GM23338 (cell line): ENCODE measurements around the gene DCP2. TPM values are rescaled to one million over a fixed set of nuclear protein-coding genes. Genes with fewer than 3 reads are reported as not detected.

Source experiments
- ATAC-seq: fragments of 200-7000 bp; cut with Tn5 transposase; 3 replicates; pipeline ENCODE4 v1.9.1; 2020
- DNase-seq: peaks from one replicate; pipeline ENCODE4 v3.0.0-alpha.2; 2015; ENCODE audit warnings: low spot score
- H2AFZ ChIP-seq: fragments of 200-600 bp; sonication (generic); 2 replicates; pipeline ENCODE4 v1.8.0; 2016; ENCODE audit warnings: antibody characterized with exemption, mild to moderate bottlenecking, moderate library complexity
- H3F3A ChIP-seq: fragments of 200-600 bp; sonication (generic); replicated peaks from 2 replicates; pipeline ENCODE4 v1.8.0; 2017; ENCODE audit warnings: antibody characterized with exemption, mixed run types, low read depth
- H3K27ac ChIP-seq: fragments of 200-600 bp; sonication (generic); 2 replicates; pipeline ENCODE4 v1.6.1; 2016; ENCODE audit warnings: low read depth
- H3K27me3 ChIP-seq: fragments of 200-600 bp; sonication (generic); 2 replicates; pipeline ENCODE4 v1.8.0; 2016; ENCODE audit warnings: mild to moderate bottlenecking, mixed run types, moderate library complexity; ENCODE audit not compliant: insufficient read depth
- H3K36me3 ChIP-seq: fragments of 200-600 bp; sonication (generic); 2 replicates; pipeline ENCODE4 v1.8.0; 2016; ENCODE audit warnings: mild to moderate bottlenecking; ENCODE audit not compliant: insufficient read depth
- H3K4me1 ChIP-seq: fragments of 200-600 bp; sonication (generic); 2 replicates; pipeline ENCODE4 v1.8.0; 2016; ENCODE audit warnings: mild to moderate bottlenecking, moderate library complexity; ENCODE audit not compliant: insufficient read depth
- H3K4me2 ChIP-seq: fragments of 200-600 bp; sonication (generic); 2 replicates; pipeline ENCODE4 v1.7.1; 2017; ENCODE audit warnings: mixed run types
- H3K4me3 ChIP-seq: fragments of 200-600 bp; sonication (generic); 2 replicates; pipeline ENCODE4 v1.6.1; 2016; ENCODE audit warnings: mixed run types
- H3K79me2 ChIP-seq: fragments of 200-600 bp; sonication (generic); replicated peaks from 2 replicates; pipeline ENCODE4 v1.8.0; 2017; ENCODE audit warnings: mild to moderate bottlenecking; ENCODE audit not compliant: insufficient read depth
- H3K9me2 ChIP-seq: fragments of 200-600 bp; sonication (generic); 2 replicates; pipeline ENCODE4 v1.8.0; 2017; ENCODE audit not compliant: insufficient read depth
- H4K20me1 ChIP-seq: fragments of 200-600 bp; sonication (generic); replicated peaks from 2 replicates; pipeline ENCODE4 v1.8.0; 2017; ENCODE audit warnings: mild to moderate bottlenecking; ENCODE audit not compliant: insufficient read depth
- H3K27ac Mint-ChIP-seq: 2 replicates; pipeline ENCODE4 v1.8.0; 2020; ENCODE audit warnings: inconsistent platforms, mild to moderate bottlenecking, moderate library complexity, mixed read lengths
- H3K27me3 Mint-ChIP-seq: 3 replicates; pipeline ENCODE4 v1.8.0; 2022; ENCODE audit warnings: low read depth, mild to moderate bottlenecking, moderate library complexity, mixed read lengths, inconsistent platforms; ENCODE audit not compliant: insufficient read depth, poor library complexity
- H3K36me3 Mint-ChIP-seq: 3 replicates; pipeline ENCODE4 v1.8.0; 2021; ENCODE audit warnings: low read depth, mild to moderate bottlenecking, inconsistent platforms, moderate library complexity, mixed read lengths
- H3K4me1 Mint-ChIP-seq: 3 replicates; pipeline ENCODE4 v1.8.0; 2020; ENCODE audit warnings: mild to moderate bottlenecking, inconsistent platforms, mixed read lengths
- H3K4me3 Mint-ChIP-seq: 3 replicates; pipeline ENCODE4 v1.8.0; 2021; ENCODE audit warnings: moderate library complexity, mild to moderate bottlenecking, inconsistent platforms, mixed read lengths
- H3K9me3 Mint-ChIP-seq: 3 replicates; pipeline ENCODE4 v1.8.0; 2020; ENCODE audit warnings: moderate library complexity, mild to moderate bottlenecking, inconsistent platforms, mixed read lengths
- CREB1 ChIP-seq: fragments of 250-450 bp; sonication (Bioruptor Pico); IDR thresholded peaks from 2 replicates; pipeline ENCODE4 v1.5.0; 2020; ENCODE audit warnings: low read depth, mild to moderate bottlenecking, moderate library complexity
- CTCF ChIP-seq, 2 experiments: fragments of 200-600 bp in 1 of 2; sonication (generic) in 1 of 2; conservative IDR thresholded peaks; 2 replicates each; pipeline versions ENCODE4 v1.5.1 to v1.6.1; 2016 to 2017; ENCODE audit warnings: antibody characterized with exemption in 2 of 2, low read depth in 2 of 2, mild to moderate bottlenecking in 2 of 2, moderate library complexity in 1 of 2
- ETS1 ChIP-seq: IDR thresholded peaks from 2 replicates; pipeline ENCODE4 v1.6.1; 2016; ENCODE audit warnings: antibody characterized with exemption
- EZH2 ChIP-seq: fragments of 200-600 bp; sonication (generic); IDR thresholded peaks from one replicate; pipeline ENCODE4 v1.8.0; 2017; ENCODE audit warnings: antibody characterized with exemption, mild to moderate bottlenecking, low read depth; ENCODE audit not compliant: unreplicated experiment
- EZH2phosphoT487 ChIP-seq: fragments of 200-600 bp; sonication (generic); IDR thresholded peaks from one replicate; pipeline ENCODE4 v1.8.1; 2018; ENCODE audit warnings: antibody characterized with exemption; ENCODE audit not compliant: unreplicated experiment
- JUNB ChIP-seq: IDR thresholded peaks from one replicate; pipeline ENCODE4 v1.6.1; 2016; ENCODE audit warnings: antibody characterized with exemption; ENCODE audit not compliant: unreplicated experiment
- NANOG ChIP-seq: IDR thresholded peaks from 2 replicates; pipeline ENCODE4 v1.6.1; 2016; ENCODE audit warnings: antibody characterized with exemption, borderline replicate concordance
- POLR2AphosphoS5 ChIP-seq: IDR thresholded peaks from 2 replicates; pipeline ENCODE4 v1.6.1; 2016; ENCODE audit warnings: antibody characterized with exemption, low read depth
- REST ChIP-seq: IDR thresholded peaks from one replicate; pipeline ENCODE4 v1.6.1; 2018; ENCODE audit warnings: antibody characterized with exemption; ENCODE audit not compliant: unreplicated experiment
- STAT1 ChIP-seq: IDR thresholded peaks from one replicate; pipeline ENCODE4 v1.6.1; 2016; ENCODE audit warnings: antibody characterized with exemption; ENCODE audit not compliant: unreplicated experiment
- ZNF114 ChIP-seq: fragments of 250-450 bp; sonication (Bioruptor Pico); IDR thresholded peaks from 2 replicates; pipeline ENCODE4 v1.5.0; 2020; ENCODE audit warnings: mild to moderate bottlenecking, moderate library complexity
- ZNF331 ChIP-seq: fragments of 250-450 bp; sonication (Bioruptor Pico); IDR thresholded peaks from 2 replicates; pipeline ENCODE4 v1.5.0; 2020; ENCODE audit warnings: low read depth, mild to moderate bottlenecking, moderate library complexity
- ZNF462 ChIP-seq: fragments of 250-450 bp; sonication (Bioruptor Pico); IDR thresholded peaks from 2 replicates; pipeline ENCODE4 v1.5.0; 2020; ENCODE audit warnings: mild to moderate bottlenecking, moderate library complexity
- polyA plus RNA-seq: library from polyadenylated mRNA; unstranded; fragments of >200 nt; fragmentation: Nextera tagmentation; extraction: Ambion mirVana; gene quantifications from 2 replicates; pipeline ENCODE4 v1.2.1, GENCODE V29; 2016
- total RNA-seq: library from RNA; depleted of rRNA; stranded (reverse); fragments of >200 nt; shearing (Covaris generic); gene quantifications from 2 replicates; pipeline ENCODE4 v1.2.3, GENCODE V29; 2014

The DCP2 gene
- total and polyA plus RNA-seq, 2 experiments from 2014 or later, result 96.6 to 165 TPM

- H4K20me1 ChIP-seq, result no peaks in the 10 kb centered on the region; the same call in 1 of the 2 replicates
- no peak overlapping the region for H3K4me3 Mint-ChIP-seq
- no peaks in the 10 kb centered on the region; the same call in 1 of the 2 replicates for H3K79me2 ChIP-seq
- ATAC-seq, result no peak
- H3K36me3 ChIP-seq, result no peaks in the 10 kb centered on the region
- peaks cover 39% of the 10 kb centered on the region for H3K4me1 Mint-ChIP-seq
- H3K4me2 ChIP-seq, result no peak overlapping the region
- H3K9me3 Mint-ChIP-seq, result no peaks in the 10 kb centered on the region
- H2AFZ ChIP-seq, result no peak overlapping the region
- H3K36me3 Mint-ChIP-seq, result peaks cover 41% of the 10 kb centered on the region
- DNase-seq, result no peak
- no peaks in the 10 kb centered on the region for H3K27me3 ChIP-seq
- TF ChIP-seq STAT1 (no peak), ZNF462 (no peak), CREB1 (no peak), ETS1 (no peak), ZNF331 (CRISPR knock-in tag) (no peak), ZNF114 (CRISPR knock-in tag) (no peak), POLR2AphosphoS5 (no peak), REST (no peak), JUNB (no peak), EZH2phosphoT487 (no peak), CTCF (conservative IDR thresholded peaks at IDR 0.05; ENCODE audit: low read depth in 2 of 2) (no peak), NANOG (no peak), EZH2 (no peak)
- peaks cover 10% of the 10 kb centered on the region for H3K27me3 Mint-ChIP-seq
- H3F3A ChIP-seq, result no peaks in the 10 kb centered on the region
- H3K4me1 ChIP-seq, result peaks cover 25% of the 10 kb centered on the region
- no peak overlapping the region for H3K27ac ChIP-seq
- no peak overlapping the region for H3K4me3 ChIP-seq
- peaks cover 3% of the 10 kb centered on the region; the same call in 1 of the 2 replicates for H3K9me2 ChIP-seq
- 0 out of 2 replicates have a peak overlapping the region, but pooled peaks have one; percentile 24 for H3K27ac Mint-ChIP-seq
Measured at GRCh38 chr5:113029614-113030013, 53.0 kb downstream of the DCP2 start.
